Inflammatory macrophage treated with lipopolysaccharide for 4 hours (primary cell): Measurements from ENCODE around the gene PXK.

ENCODE experiments used
- DNase-seq: peaks from one replicate; pipeline ENCODE4 v3.0.0-alpha.2; 2020

The PXK gene

GRCh38 chr3:58350627-58351013, 17.9 kb downstream of the PXK start:
- DNase-seq = peak; percentile 77

- DNase-seq = no peak
Measured at GRCh38 chr3:58351920-58352319, 19.2 kb downstream of the PXK start.

- no peak for DNase-seq
Measured at GRCh38 chr3:58352626-58353025, 19.9 kb downstream of the PXK start.

GRCh38 chr3:58353722-58354553, 21.2 kb downstream of the PXK start:
- peak; percentile 73 for DNase-seq

- peak; percentile 76 for DNase-seq
Measured at GRCh38 chr3:58355179-58355578, 22.5 kb downstream of the PXK start.

- DNase-seq = peak; percentile 52
Measured at GRCh38 chr3:58356054-58356453, 23.4 kb downstream of the PXK start.

GRCh38 chr3:58357402-58357801, 24.7 kb downstream of the PXK start:
- no peak for DNase-seq

GRCh38 chr3:58358092-58358491, 25.4 kb downstream of the PXK start:
- DNase-seq = no peak

- DNase-seq = no peak
Measured at GRCh38 chr3:58358808-58359207, 26.1 kb downstream of the PXK start.

GRCh38 chr3:58359621-58360020, 26.9 kb downstream of the PXK start:
- DNase-seq = no peak

GRCh38 chr3:58361866-58362265, 29.2 kb downstream of the PXK start:
- DNase-seq = no peak

- no peak for DNase-seq
Measured at GRCh38 chr3:58366699-58367098, 34.0 kb downstream of the PXK start.

GRCh38 chr3:58369038-58369437, 36.3 kb downstream of the PXK start:
- DNase-seq = no peak

- DNase-seq = no peak
Measured at GRCh38 chr3:58369876-58370275, 37.2 kb downstream of the PXK start.

- no peak for DNase-seq
Measured at GRCh38 chr3:58370407-58370806, 37.7 kb downstream of the PXK start.

GRCh38 chr3:58371754-58372153, 39.1 kb downstream of the PXK start:
- DNase-seq = no peak

- no peak for DNase-seq
Measured at GRCh38 chr3:58375254-58375653, 42.6 kb downstream of the PXK start.

- no peak for DNase-seq
Measured at GRCh38 chr3:58377168-58377567, 44.5 kb downstream of the PXK start.

- no peak for DNase-seq
Measured at GRCh38 chr3:58377750-58378149, 45.1 kb downstream of the PXK start.

- DNase-seq = no peak
Measured at GRCh38 chr3:58379351-58380073, 46.8 kb downstream of the PXK start.

GRCh38 chr3:58383476-58383875, 50.8 kb downstream of the PXK start:
- no peak for DNase-seq

GRCh38 chr3:58383904-58384303, 51.2 kb downstream of the PXK start:
- no peak for DNase-seq

GRCh38 chr3:58384381-58385090, 51.8 kb downstream of the PXK start:
- no peak for DNase-seq
